Smooth muscle cell of trachea (primary cell): ENCODE measurements around the gene DUSP28. TPM values are rescaled to one million over a fixed set of nuclear protein-coding genes. Genes with fewer than 3 reads are reported as not detected.

Source experiments
- total RNA-seq: library from RNA; depleted of rRNA; stranded (reverse); fragments of >200 nt; gene quantifications from 2 replicates; pipeline ENCODE4 v1.2.1, GENCODE V29; 2014

The DUSP28 gene, protein sequence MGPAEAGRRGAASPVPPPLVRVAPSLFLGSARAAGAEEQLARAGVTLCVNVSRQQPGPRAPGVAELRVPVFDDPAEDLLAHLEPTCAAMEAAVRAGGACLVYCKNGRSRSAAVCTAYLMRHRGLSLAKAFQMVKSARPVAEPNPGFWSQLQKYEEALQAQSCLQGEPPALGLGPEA
- total RNA-seq, result 3.1 and 3.3 TPM in 2 replicates

DNA sequence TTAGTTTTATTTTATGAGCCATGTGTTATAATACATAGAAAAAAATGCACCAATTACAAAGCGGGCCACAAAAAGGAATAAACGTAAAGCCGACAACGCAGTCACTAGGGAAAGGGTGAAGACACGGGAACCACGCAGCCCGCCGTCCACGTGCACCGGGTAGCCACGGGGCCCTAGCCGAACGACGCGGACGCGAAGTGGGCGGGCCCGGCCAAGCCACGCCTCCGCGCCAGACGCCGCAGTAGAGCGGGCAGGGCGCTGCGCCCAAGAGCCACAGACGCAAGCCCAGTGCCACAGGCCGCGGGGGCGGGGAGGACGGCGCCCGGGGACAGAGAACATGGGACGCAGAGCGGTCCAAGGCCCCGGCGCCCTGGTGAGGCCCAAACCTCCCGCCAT is at the start of gene DUSP28:
Gene DUSP28 (plus strand): TSS at position 274 of the 396 bp plus-strand sequence. CDS start 328 bp downstream, outside the sequence.

GRCh38 chr2:240557808-240558207 is 2.3 kb upstream of the DUSP28 start, which contains the start of gene ANKMY1:
TSS of gene ANKMY1 (minus strand) at chr2:240557988. CDS start at chr2:240557335, 653 bp downstream.

DNA sequence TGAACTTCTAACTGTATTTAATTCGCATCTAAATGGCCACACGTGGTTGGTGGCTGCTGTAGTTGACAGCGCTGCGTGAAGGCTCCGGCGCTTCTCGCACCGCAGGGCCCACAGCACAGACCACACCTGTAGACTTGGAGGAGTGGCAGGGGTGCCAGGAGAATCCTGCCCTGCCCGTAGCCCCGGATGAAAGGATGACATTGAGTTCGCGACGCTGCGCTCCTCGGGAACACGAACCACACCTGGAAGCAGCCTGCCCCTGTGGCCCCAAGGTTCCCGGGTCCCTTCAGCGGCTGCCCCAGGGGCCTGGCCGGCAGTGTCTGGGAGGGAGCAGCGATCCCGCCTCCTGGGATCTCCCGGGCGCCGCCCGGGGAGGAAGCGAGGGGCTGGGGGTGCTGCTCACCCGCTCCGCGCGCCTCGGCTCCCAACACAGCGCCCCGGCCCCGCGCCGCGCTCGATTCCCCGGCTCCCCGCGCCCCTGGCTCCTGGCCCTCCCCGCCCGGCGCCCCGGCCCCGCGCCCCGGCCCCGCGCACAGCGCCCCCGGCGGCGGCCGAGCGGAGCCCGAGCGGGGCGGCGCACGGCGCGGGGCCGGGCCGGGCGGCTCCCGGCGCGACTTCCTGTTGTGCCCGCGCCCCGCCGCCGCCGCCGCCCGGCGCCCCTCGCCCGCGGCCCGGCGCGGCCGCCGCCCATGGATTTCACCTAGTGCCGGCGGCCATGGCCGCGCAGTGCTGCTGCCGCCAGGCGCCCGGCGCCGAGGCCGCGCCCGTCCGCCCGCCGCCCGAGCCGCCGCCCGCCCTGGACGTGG is 7.9 kb downstream of the DUSP28 start, which contains the start of gene RNPEPL1:
Gene RNPEPL1 (plus strand): TSS at position 613 of the 806 bp plus-strand sequence. CDS start 103 bp downstream, at position 716.

GRCh38 chr2:240586198-240586918 is 26.2 kb downstream of the DUSP28 start, which contains the start of gene CAPN10:
TSS of gene CAPN10 (plus strand) at chr2:240586734. CDS start at chr2:240586912, 178 bp downstream.

Other genes with a start within 250 kb of the DUSP28 start
- gene GPC1, start 124.7 kb upstream of the DUSP28 start, total RNA-seq, result 143 and 371 TPM in 2 replicates
- 7.0 and 8.4 TPM in 2 replicates for gene ANKMY1, start 2.4 kb upstream of the DUSP28 start, total RNA-seq
- 30.1 and 36.4 TPM in 2 replicates for gene RNPEPL1, start 8.1 kb downstream of the DUSP28 start, total RNA-seq
- gene CAPN10, start 26.4 kb downstream of the DUSP28 start, total RNA-seq, result 24.0 and 24.6 TPM in 2 replicates
- gene GPR35, start 65.1 kb downstream of the DUSP28 start, total RNA-seq, result 0.99 TPM in 1 of 2 replicates, not detected in the other
- gene AQP12B, start 122.5 kb downstream of the DUSP28 start, total RNA-seq, result 0.17 TPM in 1 of 2 replicates, not detected in the other
- gene AQP12A, start 131.5 kb downstream of the DUSP28 start, total RNA-seq, result not detected in 2 replicates